NOMO-1 treated with dmso at 0.1 percent for 144 hours (cell line): Measurements from ENCODE around the gene FAM193A.
A peak's percentile ranks its signal among the peaks of the same experiment; 100 is the strongest.
"Not testable (repeated sequence)": the region's sequence is repeated elsewhere in the genome, so short reads cannot be mapped to it uniquely, and the experiment has no call there.

Experiments
- DNase-seq: peaks from one replicate; lab custom pipeline; 2025; ENCODE audit not compliant: unreplicated experiment; lab: John Stamatoyannopoulos, UW

Gene FAM193A

GRCh38 chr4:2647403-2648158 lies 111.1 kb downstream of the FAM193A start:
- no peak for DNase-seq

- DNase-seq, result no peak
Observed at GRCh38 chr4:2648159-2648814, 111.8 kb downstream of the FAM193A start.

DNA sequence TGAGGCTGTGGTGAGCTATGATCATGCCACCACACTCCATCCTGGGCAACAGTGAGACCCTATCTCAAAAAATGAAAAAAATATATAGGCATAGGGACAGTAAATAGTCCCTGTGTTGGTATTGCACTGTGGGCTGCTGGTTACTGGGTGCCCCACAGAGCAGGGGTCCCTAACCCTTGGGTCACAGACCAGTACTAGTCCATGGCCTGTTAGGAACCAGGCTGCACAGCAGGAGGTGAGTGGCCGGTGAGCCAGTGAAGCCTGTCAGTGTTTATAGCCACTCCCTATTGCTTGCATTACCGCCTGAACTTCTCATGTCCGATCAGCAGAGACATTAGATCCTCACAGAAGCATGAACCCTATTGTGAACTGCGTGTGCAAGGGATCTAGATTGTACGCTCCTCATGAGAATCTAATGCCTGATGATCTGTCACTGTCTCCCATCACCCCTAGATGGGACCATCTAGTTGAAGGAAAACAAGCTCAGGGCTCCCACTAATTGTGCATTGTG lies 113.2 kb downstream of the FAM193A start:
- no peak for DNase-seq

GRCh38 chr4:2650276-2650675 lies 113.8 kb downstream of the FAM193A start:
- DNase-seq, result no peak

DNA sequence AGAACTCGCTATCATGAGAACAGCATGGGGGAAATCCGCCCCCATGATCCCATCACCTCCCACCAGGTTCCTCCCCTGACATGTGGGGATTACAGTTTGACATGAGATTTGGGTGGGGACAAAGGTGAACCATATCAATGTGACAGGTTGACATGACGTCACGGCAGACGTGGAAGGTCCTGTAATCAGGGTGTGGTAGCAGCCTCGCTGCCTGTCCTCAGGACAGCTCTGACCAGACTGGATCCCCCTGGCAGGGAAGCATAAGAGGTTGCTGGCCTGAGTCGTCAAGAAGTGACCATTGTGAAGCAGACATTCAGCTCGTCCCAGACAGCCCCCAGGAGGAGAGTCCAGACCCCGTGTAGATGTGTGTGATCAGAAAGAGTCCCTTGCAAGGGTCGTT lies 115.1 kb downstream of the FAM193A start:
- no peak for DNase-seq

DNA sequence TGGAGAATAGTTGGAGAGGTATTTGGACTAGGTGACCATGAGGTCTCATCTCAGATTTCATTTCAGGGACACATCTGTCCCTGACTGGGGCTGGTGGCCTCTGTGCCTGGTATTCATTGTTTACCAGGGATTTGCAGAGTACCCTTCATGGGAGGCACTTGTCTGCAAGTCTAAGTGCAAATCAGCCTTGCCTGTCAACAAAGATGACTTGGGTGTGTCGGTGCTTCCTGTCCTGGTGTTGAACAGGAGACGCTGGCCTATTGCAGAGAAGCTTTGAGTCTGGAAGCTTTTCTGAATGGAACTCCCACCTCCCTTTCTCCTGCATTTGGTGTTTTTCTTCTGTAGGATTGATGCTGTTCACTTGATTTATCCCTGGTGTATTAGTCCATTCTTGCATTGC lies 115.6 kb downstream of the FAM193A start:
- no peak for DNase-seq

GRCh38 chr4:2652415-2653160 lies 116.1 kb downstream of the FAM193A start:
- DNase-seq, result no peak

GRCh38 chr4:2660596-2661211 lies 124.3 kb downstream of the FAM193A start:
- no peak for DNase-seq

GRCh38 chr4:2662598-2662997 lies 126.2 kb downstream of the FAM193A start:
- no peak for DNase-seq

GRCh38 chr4:2663275-2663674 lies 126.8 kb downstream of the FAM193A start:
- DNase-seq, result no peak

- no peak for DNase-seq
Observed at GRCh38 chr4:2666722-2667247, 130.3 kb downstream of the FAM193A start.

DNA sequence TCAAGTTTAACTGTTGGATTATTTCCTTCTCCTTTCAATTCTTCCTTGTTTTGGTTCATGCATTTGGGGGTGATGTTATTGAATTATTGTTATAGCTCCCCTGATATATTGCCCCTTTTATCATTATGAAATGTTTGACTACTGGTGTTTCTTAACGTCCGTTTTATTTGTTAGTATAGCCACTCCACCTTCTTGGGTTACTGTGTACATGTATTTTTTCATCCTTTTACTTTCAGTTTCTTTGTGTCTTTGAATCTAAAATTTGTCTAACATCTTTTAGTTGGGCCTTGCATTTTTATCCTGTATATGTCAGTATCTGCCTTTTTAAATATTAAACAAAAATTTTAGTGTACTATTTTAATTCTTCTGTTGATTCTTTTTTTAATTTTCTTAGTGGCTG lies 131.0 kb downstream of the FAM193A start:
- no peak for DNase-seq

DNA sequence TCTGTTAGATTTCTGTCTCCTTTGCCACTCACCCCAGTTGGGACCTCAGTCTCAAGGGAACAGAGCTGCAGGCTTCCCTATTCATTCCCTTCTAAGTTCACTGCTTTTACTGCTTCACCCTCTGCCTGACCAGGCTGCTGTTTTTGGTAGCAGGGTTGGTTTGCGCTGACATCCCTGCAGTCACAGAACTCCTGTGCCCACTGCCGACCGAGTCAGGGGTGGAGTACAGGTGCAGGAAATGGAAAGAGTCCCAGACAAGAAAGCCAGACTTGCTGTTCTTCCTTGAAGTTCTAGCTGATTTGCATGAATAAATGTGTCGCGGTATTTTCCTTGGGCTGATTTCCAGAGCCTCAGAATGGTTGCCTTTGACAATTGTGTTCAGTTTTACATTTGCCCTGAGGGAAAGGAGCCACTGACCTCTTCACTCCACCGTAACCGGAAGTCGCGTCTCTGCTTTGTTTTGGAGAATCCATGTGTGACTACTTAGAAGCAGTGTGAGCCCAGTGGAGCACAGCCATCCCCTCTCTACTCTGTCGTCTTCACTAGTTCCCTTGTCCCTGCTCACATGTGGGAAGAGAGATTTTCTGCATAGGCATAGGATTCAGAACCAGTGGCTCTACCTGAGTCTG lies 134.9 kb downstream of the FAM193A start:
- DNase-seq, result no peak

- DNase-seq, result no peak
Observed at GRCh38 chr4:2672082-2672481, 135.6 kb downstream of the FAM193A start.

GRCh38 chr4:2672700-2673099 lies 136.3 kb downstream of the FAM193A start:
- peak; percentile 22 for DNase-seq

DNA sequence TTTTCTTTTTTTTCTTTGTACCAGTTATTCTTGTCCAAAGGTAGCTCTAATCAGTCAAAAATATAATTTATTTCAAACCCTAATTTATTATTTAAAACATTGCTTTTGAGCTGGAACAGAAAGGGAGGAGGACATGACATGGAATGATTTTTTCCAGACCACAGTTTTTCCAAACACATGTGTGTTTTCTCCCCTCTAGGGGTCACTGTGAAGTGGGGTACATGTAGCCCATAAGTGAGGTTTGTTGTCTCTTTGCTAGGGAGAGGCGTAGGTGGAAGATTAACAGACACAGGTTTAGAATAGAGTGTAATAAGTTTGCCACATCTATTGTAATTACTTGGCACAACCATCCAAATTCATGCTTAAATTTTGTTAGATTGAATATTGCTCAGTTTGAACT lies 136.7 kb downstream of the FAM193A start:
- no peak for DNase-seq

- DNase-seq, result not testable (repeated sequence)
Observed at GRCh38 chr4:2679762-2680161, 143.3 kb downstream of the FAM193A start.

DNA sequence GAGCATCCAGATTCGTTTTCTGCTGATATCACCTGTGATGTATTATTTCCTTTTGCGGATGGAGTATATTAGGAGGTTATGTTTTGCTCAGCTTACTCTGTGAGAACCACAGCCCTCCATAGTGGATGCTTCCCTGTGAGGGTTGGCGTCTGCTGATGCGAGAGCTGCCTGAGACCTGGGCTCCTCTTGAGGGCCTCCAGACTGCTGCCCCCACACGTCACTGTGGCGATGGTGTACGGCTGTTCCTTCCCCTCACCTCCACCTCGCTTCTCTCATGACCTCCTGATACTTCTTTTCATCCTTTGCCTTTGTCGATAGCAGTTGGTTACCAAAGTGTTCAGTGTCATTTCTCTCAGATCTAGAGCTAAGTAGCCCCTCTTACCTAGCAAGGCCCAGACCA lies 148.0 kb downstream of the FAM193A start:
- no peak for DNase-seq

DNA sequence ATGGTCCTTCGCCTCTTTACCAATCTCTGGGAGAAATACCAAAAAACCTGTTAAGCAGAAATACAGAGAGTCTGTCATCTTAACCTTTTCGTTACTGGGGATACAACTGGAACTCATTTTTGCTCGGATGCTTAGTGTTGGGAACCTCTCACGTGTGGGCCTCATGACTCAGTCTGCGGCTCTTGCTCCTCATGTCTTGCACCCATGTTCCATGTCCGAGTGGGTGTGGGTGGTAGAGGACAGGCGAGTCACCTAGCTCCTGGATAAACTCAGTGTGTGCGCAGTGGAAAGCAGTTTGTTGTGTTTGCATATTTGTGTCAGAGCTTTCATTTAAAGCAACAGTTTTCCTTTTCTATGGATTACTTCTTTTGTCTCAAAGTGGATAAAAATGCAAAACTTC lies 149.1 kb downstream of the FAM193A start:
- no peak for DNase-seq

GRCh38 chr4:2686379-2687265 lies 150.2 kb downstream of the FAM193A start:
- DNase-seq, result no peak
